HepG2 (cell line): ENCODE measurements around the gene SNRPD3. TPM values are rescaled to one million over a fixed set of nuclear protein-coding genes. Genes with fewer than 3 reads are reported as not detected.

Experiments
- AKAP8 ChIP-seq: sonication (generic); formaldehyde crosslinking; IDR thresholded peaks from 2 replicates; pipeline ENCODE4 v1.5.1; 2020; ENCODE audit warnings: mild to moderate bottlenecking, missing genetic modification reagents
- ATF7 ChIP-seq, 2 experiments: fragments of 450-650 bp in 1 of 2; sonication (generic) in 1 of 2; formaldehyde crosslinking in 1 of 2; IDR thresholded peaks; 2 replicates each; pipeline versions ENCODE4 v1.4.0 to v1.6.1; 2016 to 2020; ENCODE audit warnings: antibody characterized with exemption in 1 of 2, mild to moderate bottlenecking in 1 of 2, missing genetic modification reagents in 1 of 2
- CCDC6 ChIP-seq: sonication (generic); formaldehyde crosslinking; IDR thresholded peaks from 2 replicates; pipeline ENCODE4 v1.8.1; 2022; ENCODE audit warnings: mild to moderate bottlenecking, missing genetic modification reagents, moderate library complexity
- FOXA1 ChIP-seq, 2 experiments: fragments of 450-650 bp in 1 of 2; sonication (generic) in 1 of 2; formaldehyde crosslinking in 1 of 2; IDR thresholded peaks; 2 replicates each; pipeline versions ENCODE4 v1.4.0 to v1.6.1; 2016 to 2020; ENCODE audit warnings: missing genetic modification reagents in 1 of 2
- GPN1 ChIP-seq: sonication (generic); formaldehyde crosslinking; IDR thresholded peaks from 2 replicates; pipeline ENCODE4 v1.5.1; 2020; ENCODE audit warnings: missing genetic modification reagents, borderline replicate concordance
- HNRNPH1 ChIP-seq: fragments of 200-400 bp; formaldehyde crosslinking; optimal IDR thresholded peaks from 2 replicates; pipeline ENCODE3; 2017; ENCODE audit warnings: mild to moderate bottlenecking, low read depth, low read length
- HOXA7 ChIP-seq: sonication (generic); formaldehyde crosslinking; IDR thresholded peaks from 2 replicates; pipeline ENCODE4 v1.8.1; 2022; ENCODE audit warnings: mild to moderate bottlenecking, missing genetic modification reagents, moderate library complexity
- ISL2 ChIP-seq: sonication (generic); formaldehyde crosslinking; IDR thresholded peaks from 2 replicates; pipeline ENCODE4 v1.5.0; 2020; ENCODE audit warnings: missing genetic modification reagents
- KDM5A ChIP-seq: fragments of 200-600 bp; sonication (generic); IDR thresholded peaks from 2 replicates; pipeline ENCODE4 v1.7.0; 2018; ENCODE audit warnings: antibody characterized with exemption, mild to moderate bottlenecking, low read length, borderline replicate concordance
- KLF16 ChIP-seq, 2 experiments: sonication (generic) in 1 of 2; formaldehyde crosslinking in 1 of 2; IDR thresholded peaks; 2 replicates each; pipeline versions ENCODE4 v1.6.1 to v1.8.0; 2016 to 2023; ENCODE audit warnings: missing genetic modification reagents in 2 of 2, missing compliant biosample characterization in 1 of 2
- MED8 ChIP-seq: sonication (generic); formaldehyde crosslinking; IDR thresholded peaks from 2 replicates; pipeline ENCODE4 v1.8.1; 2023; ENCODE audit warnings: mild to moderate bottlenecking, missing genetic modification reagents; ENCODE audit not compliant: insufficient replicate concordance
- NR2F2 ChIP-seq: IDR thresholded peaks from 2 replicates; pipeline ENCODE4 v1.6.1; 2012; ENCODE audit warnings: low read depth, inconsistent platforms, borderline replicate concordance
- POLR2A ChIP-seq, 2 experiments: IDR thresholded peaks; 2 replicates each; pipeline ENCODE4 v1.6.1; 2011; ENCODE audit warnings: low read depth in 2 of 2, low read length in 2 of 2, mild to moderate bottlenecking in 1 of 2, moderate library complexity in 1 of 2; ENCODE audit not compliant: insufficient read depth in 1 of 2
- RFXAP ChIP-seq: sonication (generic); formaldehyde crosslinking; IDR thresholded peaks from 2 replicates; pipeline ENCODE4 v1.4.0; 2020; ENCODE audit warnings: missing genetic modification reagents, borderline replicate concordance
- SAFB2 ChIP-seq: sonication (generic); formaldehyde crosslinking; IDR thresholded peaks from 2 replicates; pipeline ENCODE4 v1.5.1; 2020; ENCODE audit warnings: missing genetic modification reagents, low read depth, mild to moderate bottlenecking, borderline replicate concordance
- SRF ChIP-seq: IDR thresholded peaks from 2 replicates; pipeline ENCODE4 v1.6.1; 2011; ENCODE audit warnings: mild to moderate bottlenecking, low read depth, low read length, moderate library complexity
- TRIM24 ChIP-seq: sonication (generic); formaldehyde crosslinking; IDR thresholded peaks from 2 replicates; pipeline ENCODE4 v1.8.0; 2022; ENCODE audit warnings: mild to moderate bottlenecking, missing genetic modification reagents
- ZNF292 ChIP-seq: sonication (generic); formaldehyde crosslinking; IDR thresholded peaks from 2 replicates; pipeline ENCODE4 v1.8.1; 2022; ENCODE audit warnings: mild to moderate bottlenecking, low read depth, missing genetic modification reagents, borderline replicate concordance
- ZNF337 ChIP-seq: sonication (generic); formaldehyde crosslinking; IDR thresholded peaks from 2 replicates; pipeline ENCODE4 v1.5.1; 2020; ENCODE audit warnings: missing genetic modification reagents, low read depth, mild to moderate bottlenecking, borderline replicate concordance
- ZNF570 ChIP-seq: sonication (generic); formaldehyde crosslinking; IDR thresholded peaks from 2 replicates; pipeline ENCODE4 v1.4.0; 2020; ENCODE audit warnings: mild to moderate bottlenecking, missing genetic modification reagents, borderline replicate concordance
- ZNF678 ChIP-seq: sonication (generic); formaldehyde crosslinking; IDR thresholded peaks from 2 replicates; pipeline ENCODE4 v1.4.0; 2020; ENCODE audit warnings: mild to moderate bottlenecking, missing genetic modification reagents
- ZSCAN22 ChIP-seq: sonication (generic); formaldehyde crosslinking; IDR thresholded peaks from 2 replicates; pipeline ENCODE4 v1.4.0; 2020; ENCODE audit warnings: mild to moderate bottlenecking, missing genetic modification reagents
- polyA plus RNA-seq, 8 experiments: library from polyadenylated mRNA; depleted of rRNA in 3 of 8; stranded (reverse) in 7 of 8; unstranded in 1 of 8; fragments of >200 nt; fragmentation: Illumina TruSeq in 4 of 8; extraction: Trizol in 4 of 8; gene quantifications; 2 replicates each; pipeline versions ENCODE4 v1.2.1 to v1.2.3, GENCODE V29; 2011 to 2016; ENCODE audit warnings: low read depth in 4 of 8, missing spikeins in 1 of 8, mixed read lengths in 1 of 8; ENCODE audit not compliant: insufficient read depth in 1 of 8
- total RNA-seq, 5 experiments: library from RNA; depleted of rRNA; stranded (reverse); fragments of >200 nt; fragmentation: Illumina TruSeq; extraction: Trizol; gene quantifications; 2 replicates each; pipeline ENCODE4 v1.2.3, GENCODE V29; 2016; ENCODE audit warnings: low read depth in 1 of 5
- TF ChIP-seq, protein P1 (sequence below), 2 experiments: sonication (generic) in 1 of 2; formaldehyde crosslinking in 1 of 2; IDR thresholded peaks; 2 replicates each; pipeline versions ENCODE4 v1.6.1 to v1.9.0; 2014 to 2022; ENCODE audit warnings: antibody characterized with exemption in 1 of 2, borderline replicate concordance in 1 of 2, inconsistent platforms in 1 of 2, low read depth in 1 of 2, missing genetic modification reagents in 1 of 2

Gene SNRPD3
- total and polyA plus RNA-seq, 2 of the 13 experiments (the other 11 are each of a cell fraction or from before 2014, with no cell fraction given), result 110 to 209 TPM

GRCh38 chr22:24578355-24579257 is 22.8 kb downstream of the SNRPD3 start (continued):
- TF ChIP-seq ZNF678 (CRISPR knock-in tag) (no peak), ISL2 (CRISPR knock-in tag) (peak; percentile 96), TRIM24 (no peak), AKAP8 (CRISPR knock-in tag) (no peak), ATF7 (IDR thresholded peaks at IDR 0.05) (no peak), ATF7 (CRISPR knock-in tag; IDR thresholded peaks at IDR 0.05) (no peak; the same call in 1 of the 2 replicates), HNRNPH1 (no peak), POLR2A (IDR thresholded peaks at IDR 0.05; ENCODE audit: insufficient read depth in 1 of 2, low read depth in 2 of 2, low read length in 2 of 2) (peak; percentile 49 to 64), ZNF570 (no peak), ZNF292 (CRISPR knock-in tag) (no peak), CCDC6 (peak; percentile 53; the same call in 1 of the 2 replicates), HOXA7 (no peak), ZSCAN22 (CRISPR knock-in tag) (no peak), RFXAP (CRISPR knock-in tag) (no peak), SAFB2 (no peak; the same call in 1 of the 2 replicates), KLF16 (CRISPR knock-in tag; IDR thresholded peaks at IDR 0.05) (peak in 1 of 2 experiments; percentile 90; a peak in 2 of 4 replicates), SRF (no peak), ZNF337 (no peak), MED8 (CRISPR knock-in tag) (peak; percentile 57), GPN1 (CRISPR knock-in tag) (no peak), KDM5A (no peak), FOXA1 (IDR thresholded peaks at IDR 0.05) (peak; percentile 65), FOXA1 (CRISPR knock-in tag; IDR thresholded peaks at IDR 0.05) (peak; percentile 97), NR2F2 (peak; percentile 91)
- TF ChIP-seq, protein P1, sequence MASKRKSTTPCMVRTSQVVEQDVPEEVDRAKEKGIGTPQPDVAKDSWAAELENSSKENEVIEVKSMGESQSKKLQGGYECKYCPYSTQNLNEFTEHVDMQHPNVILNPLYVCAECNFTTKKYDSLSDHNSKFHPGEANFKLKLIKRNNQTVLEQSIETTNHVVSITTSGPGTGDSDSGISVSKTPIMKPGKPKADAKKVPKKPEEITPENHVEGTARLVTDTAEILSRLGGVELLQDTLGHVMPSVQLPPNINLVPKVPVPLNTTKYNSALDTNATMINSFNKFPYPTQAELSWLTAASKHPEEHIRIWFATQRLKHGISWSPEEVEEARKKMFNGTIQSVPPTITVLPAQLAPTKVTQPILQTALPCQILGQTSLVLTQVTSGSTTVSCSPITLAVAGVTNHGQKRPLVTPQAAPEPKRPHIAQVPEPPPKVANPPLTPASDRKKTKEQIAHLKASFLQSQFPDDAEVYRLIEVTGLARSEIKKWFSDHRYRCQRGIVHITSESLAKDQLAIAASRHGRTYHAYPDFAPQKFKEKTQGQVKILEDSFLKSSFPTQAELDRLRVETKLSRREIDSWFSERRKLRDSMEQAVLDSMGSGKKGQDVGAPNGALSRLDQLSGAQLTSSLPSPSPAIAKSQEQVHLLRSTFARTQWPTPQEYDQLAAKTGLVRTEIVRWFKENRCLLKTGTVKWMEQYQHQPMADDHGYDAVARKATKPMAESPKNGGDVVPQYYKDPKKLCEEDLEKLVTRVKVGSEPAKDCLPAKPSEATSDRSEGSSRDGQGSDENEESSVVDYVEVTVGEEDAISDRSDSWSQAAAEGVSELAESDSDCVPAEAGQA (IDR thresholded peaks at IDR 0.05; ENCODE audit: low read depth), result no peak
- TF ChIP-seq, protein P1 (CRISPR knock-in tag; IDR thresholded peaks at IDR 0.05; ENCODE audit: borderline replicate concordance), result no peak; the same call in 1 of the 2 replicates
